ENCODE measurements around the gene GPRC5C. TPM values are rescaled to one million over a fixed set of nuclear protein-coding genes. Genes with fewer than 3 reads are reported as not detected.

GPRC5C gene
- total and polyA plus RNA-seq, 9 of the 15 experiments (the other 6 are each of a cell fraction or from before 2014, with no cell fraction given), result 0.28 to 9.0 (median 4.1) TPM

- peak; percentile 51 for TF ChIP-seq L3MBTL2 (IDR thresholded peaks at IDR 0.05)
- TF ChIP-seq CXXC5 (CRISPR knock-in tag; IDR thresholded peaks at IDR 0.05), result no peak
- no peak for TF ChIP-seq ZFP1 (CRISPR knock-in tag; IDR thresholded peaks at IDR 0.05)
- TF ChIP-seq NCOA1 (IDR thresholded peaks at IDR 0.05; ENCODE audit: low read depth), result no peak
- no peak for TF ChIP-seq MAZ (CRISPR knock-in tag; conservative IDR thresholded peaks at IDR 0.05 in 1 of 2, IDR thresholded peaks at IDR 0.05 in 1 of 2)
- 0 out of 2 replicates have a peak, but pooled peaks have one; percentile 11 for TF ChIP-seq MGA (IDR thresholded peaks at IDR 0.05)
- TF ChIP-seq FOXM1 (IDR thresholded peaks at IDR 0.05; ENCODE audit: low read depth), result no peak
- no peak for TF ChIP-seq FOXM1 (CRISPR knock-in tag; IDR thresholded peaks at IDR 0.05; ENCODE audit: low read depth)
- no peak for TF ChIP-seq NFIX (CRISPR knock-in tag; IDR thresholded peaks at IDR 0.05; ENCODE audit: low read depth)
- TF ChIP-seq ZNF740 (CRISPR knock-in tag; IDR thresholded peaks at IDR 0.05), result no peak
- no peak for TF ChIP-seq ZNF740 (tag; IDR thresholded peaks at IDR 0.05)
- no peak for TF ChIP-seq NR1H2 (CRISPR knock-in tag; IDR thresholded peaks at IDR 0.05)
- TF ChIP-seq GTF2F1 (IDR thresholded peaks at IDR 0.05; ENCODE audit: low read depth, low read length), result no peak
- no peak for TF ChIP-seq HBP1 (CRISPR knock-in tag; IDR thresholded peaks at IDR 0.05)
- TF ChIP-seq HSF4 (CRISPR knock-in tag; IDR thresholded peaks at IDR 0.05; ENCODE audit: borderline replicate concordance), result no peak
These were observed 34.4 kb downstream of the GPRC5C start, which contains the start of gene CD300A (continued) for GRCh38 chr17:74466111-74466827.
